ENCODE data around the gene FMNL3. TPM values are rescaled to one million over a fixed set of nuclear protein-coding genes. Genes with fewer than 3 reads are reported as not detected.

FMNL3 gene
- total RNA-seq, 1 donor from 2014 or later = 22.1 TPM

GRCh38 chr12:49603721-49604120 lies 103.5 kb downstream of the FMNL3 start:
- DNase-seq (ENCODE audit: low spot score) = no peak

- no peak for DNase-seq (ENCODE audit: low spot score)
Observed at GRCh38 chr12:49599961-49600360, 107.2 kb downstream of the FMNL3 start.

GRCh38 chr12:49598527-49598926 lies 108.7 kb downstream of the FMNL3 start:
- DNase-seq (ENCODE audit: low spot score) = no peak

GRCh38 chr12:49588721-49589516 lies 118.3 kb downstream of the FMNL3 start:
- DNase-seq (ENCODE audit: low spot score) = no peak

- no peak for DNase-seq (ENCODE audit: low spot score)
Observed at GRCh38 chr12:49588281-49588680, 118.9 kb downstream of the FMNL3 start.

GRCh38 chr12:49587174-49587908 lies 119.9 kb downstream of the FMNL3 start:
- no peak for DNase-seq (ENCODE audit: low spot score)

Other genes with a start within 250 kb of the FMNL3 start
- 0.24 TPM for gene KCNH3, start 168.4 kb downstream of the FMNL3 start, total RNA-seq (ENCODE audit: insufficient read depth, low replicate concordance)
- gene MCRS1, start 139.3 kb downstream of the FMNL3 start, total RNA-seq (ENCODE audit: insufficient read depth, low replicate concordance) = 36.8 TPM
- gene FAM186B, start 101.8 kb downstream of the FMNL3 start, total RNA-seq (ENCODE audit: insufficient read depth, low replicate concordance) = not detected
- gene PRPF40B, start 83.8 kb downstream of the FMNL3 start, total RNA-seq (ENCODE audit: insufficient read depth, low replicate concordance) = 19.5 TPM
- 293 TPM for gene TMBIM6, start 34.2 kb upstream of the FMNL3 start, total RNA-seq (ENCODE audit: insufficient read depth, low replicate concordance)
- 9.9 TPM for gene NCKAP5L, start 121.0 kb upstream of the FMNL3 start, total RNA-seq (ENCODE audit: insufficient read depth, low replicate concordance)
- gene BCDIN3D, start 135.7 kb upstream of the FMNL3 start, total RNA-seq (ENCODE audit: insufficient read depth, low replicate concordance) = 3.6 TPM
- gene FAIM2, start 196.5 kb upstream of the FMNL3 start, total RNA-seq (ENCODE audit: insufficient read depth, low replicate concordance) = 10.4 TPM
- gene AQP2, start 243.3 kb upstream of the FMNL3 start, total RNA-seq (ENCODE audit: insufficient read depth, low replicate concordance) = 0.24 TPM